Aorta (tissue), 5 donors: Measurements from ENCODE around the gene RBPJ. TPM values are rescaled to one million over a fixed set of nuclear protein-coding genes. Genes with fewer than 3 reads are reported as not detected.
A peak's percentile ranks its signal among the peaks of the same experiment; 100 is the strongest.

Experiments used
- ATAC-seq: fragments of 200-7000 bp; cut with Tn5 transposase; one replicate; pipeline ENCODE4 v1.9.1; 2022; ENCODE audit warnings: moderate library complexity; ENCODE audit not compliant: low FRiP score
- DNase-seq, 2 donors: peaks; one replicate each; pipeline ENCODE4 v3.0.0-alpha.2; 2020
- H3K27ac ChIP-seq, 2 donors: one replicate each; pipeline ENCODE4 v1.5.1; 2013; ENCODE audit warnings: low read length in 2 of 2, mild to moderate bottlenecking in 2 of 2, moderate library complexity in 2 of 2, control low read depth in 1 of 2, inconsistent platforms in 1 of 2, low read depth in 1 of 2
- H3K27me3 ChIP-seq, 2 donors: one replicate each; pipeline ENCODE4 v1.6.1; 2013; ENCODE audit warnings: control low read depth in 1 of 2, low read length in 1 of 2, mild to moderate bottlenecking in 1 of 2, moderate library complexity in 1 of 2; ENCODE audit not compliant: insufficient read depth in 2 of 2, control insufficient read depth in 1 of 2
- H3K36me3 ChIP-seq, 2 donors: one replicate each; pipeline ENCODE4 v1.6.1; 2013; ENCODE audit warnings: control low read depth in 1 of 2, low read length in 1 of 2, mild to moderate bottlenecking in 1 of 2; ENCODE audit not compliant: insufficient read depth in 2 of 2, control insufficient read depth in 1 of 2
- H3K4me1 ChIP-seq, 2 donors: one replicate each; pipeline ENCODE4 v1.6.1; 2013; ENCODE audit warnings: low read length in 2 of 2, control low read depth in 1 of 2, mild to moderate bottlenecking in 1 of 2, moderate library complexity in 1 of 2; ENCODE audit not compliant: insufficient read depth in 2 of 2, control insufficient read depth in 1 of 2
- H3K4me3 ChIP-seq, 2 donors: one replicate each; pipeline ENCODE4 v1.5.1; 2013; ENCODE audit warnings: low read length in 2 of 2, control low read depth in 1 of 2, mild to moderate bottlenecking in 1 of 2
- H3K9me3 ChIP-seq: one replicate; pipeline ENCODE4 v1.6.1; 2013; ENCODE audit warnings: mild to moderate bottlenecking, low read length; ENCODE audit not compliant: control insufficient read depth
- WGBS, 2 donors: extraction: QIAGEN DNeasy Blood & Tissue Kit; methylation state at CpG; one replicate each; pipeline ENCODE4 v1.1.7; 2013; 5-methylcytosine and 5-hydroxymethylcytosine counted together
- intact Hi-C, 2 donors: fragments of 100-400 bp; cut with DNase I; formaldehyde crosslinking; loops; one replicate each; pipeline versions ENCODE4 v1.14.2 to v1.15.0; 2022
- long read RNA-seq, 2 donors: library from polyadenylated mRNA; unstranded; transcript quantifications; one replicate each; pipeline ENCODE4 v2.0.0, GENCODE V29; 2020 to 2021
- polyA plus RNA-seq, 2 donors: library from polyadenylated mRNA; stranded (reverse); fragments of 200-250 nt; gene quantifications; one replicate each; pipeline ENCODE4 v1.2.3, GENCODE V29; 2013
- total RNA-seq, 2 donors: library from RNA; stranded (reverse); fragmentation: NEBNext Ultra II Directional; extraction: Animal tissue kit (Norgen Biotek cat#: 25700); gene quantifications; one replicate each; pipeline ENCODE4 v1.2.1, GENCODE V29; 2021
- donor health status: healthy with polysubstance abuse.
- donor health status: Bipolar disorder and iron deficiency.
- donor health status: DM: no; HTN: no; CAD: no.
- donor health status: DM: no; HTN: no; CAD: no.
- donor health status: DM: yes; HTN: yes; CAD: no.

RBPJ gene
- 100 to 1,000 TPM in 1 of 2 donors, 10 to 100 TPM in 1; 83.7 to 162 TPM for total RNA-seq
- polyA plus RNA-seq, result 10 to 100 TPM; 24.9 to 31.1 TPM
- long read RNA-seq, donor 1, full-length matches to known transcripts, result 167 of 254 reads
- long read RNA-seq, donor 1, partial matches to known transcripts, result 32 of 254 reads
- long read RNA-seq, donor 1, other reads (novel, unspliced or antisense), result 55 of 254 reads
- long read RNA-seq, donor 2, full-length matches to known transcripts, result 20 of 151 reads
- long read RNA-seq, donor 2, partial matches to known transcripts, result 18 of 151 reads
- long read RNA-seq, donor 2, other reads (novel, unspliced or antisense), result 113 of 151 reads

- H3K27me3 ChIP-seq, result no peaks in the 10 kb centered on the region
- peaks cover 0 to 2% of the 10 kb centered on the region in 2 donors for H3K4me1 ChIP-seq
- peak; percentile 95 to 98 for DNase-seq
- intact Hi-C loops, result loop anchor here (5.0 to 10.0 kb wide), 5 partner anchors 116 to 544 kb away; partner anchors contain the start of genes STIM2 (in 2 of the 2) and SMIM20 (in 1 of the 2)
- ATAC-seq, result peak; percentile 92
- no peaks in the 10 kb centered on the region for H3K36me3 ChIP-seq
- H3K27ac ChIP-seq, result peak within 1 kb of the TSS; percentile 51 to 88
- H3K4me3 ChIP-seq, result peak within 1 kb of the TSS; percentile 67 to 84
- no peaks in the 10 kb centered on the region for H3K9me3 ChIP-seq
- WGBS, 2 donors, result 1% methylated on average over 53 to 102 of the region's 102 CpGs
Observed at GRCh38 chr4:26320538-26321372, at the start of gene RBPJ. Gene RBPJ (plus strand): TSS chr4:26321014. CDS start chr4:26321029, 15 bp downstream.

DNA sequence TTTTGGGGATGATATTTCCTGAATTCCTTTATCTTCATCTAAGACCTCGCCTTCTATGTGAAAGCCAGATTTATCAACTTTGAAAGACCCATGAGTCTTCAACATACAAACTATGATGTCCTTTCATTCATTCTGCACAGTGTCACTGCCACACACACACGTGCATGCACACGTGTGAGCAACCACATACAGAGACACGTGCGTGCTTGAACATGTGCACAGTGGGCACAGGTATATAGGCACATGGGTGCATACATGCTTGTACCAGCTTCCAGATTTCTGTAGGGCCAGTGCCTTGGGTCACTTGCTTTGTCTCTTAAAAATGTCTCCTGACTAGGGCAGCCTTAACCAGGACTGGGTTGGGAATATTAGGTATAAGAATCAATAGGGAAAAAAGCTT is 49.1 kb upstream of the RBPJ start:
- Histone ChIP-seq H3K36me3 (no peaks in the 10 kb centered on the region), H3K4me1 (no peaks in the 10 kb centered on the region), H3K27me3 (no peaks in the 10 kb centered on the region), H3K4me3 (no peak overlapping the region), H3K27ac (no peak overlapping the region), H3K9me3 (no peaks in the 10 kb centered on the region)
- no peak for DNase-seq
- WGBS, 2 donors, result 93 to 94% methylated on average over 5 of the region's 5 CpGs
- intact Hi-C loops, result no loop called here
- ATAC-seq, result no peak

DNA sequence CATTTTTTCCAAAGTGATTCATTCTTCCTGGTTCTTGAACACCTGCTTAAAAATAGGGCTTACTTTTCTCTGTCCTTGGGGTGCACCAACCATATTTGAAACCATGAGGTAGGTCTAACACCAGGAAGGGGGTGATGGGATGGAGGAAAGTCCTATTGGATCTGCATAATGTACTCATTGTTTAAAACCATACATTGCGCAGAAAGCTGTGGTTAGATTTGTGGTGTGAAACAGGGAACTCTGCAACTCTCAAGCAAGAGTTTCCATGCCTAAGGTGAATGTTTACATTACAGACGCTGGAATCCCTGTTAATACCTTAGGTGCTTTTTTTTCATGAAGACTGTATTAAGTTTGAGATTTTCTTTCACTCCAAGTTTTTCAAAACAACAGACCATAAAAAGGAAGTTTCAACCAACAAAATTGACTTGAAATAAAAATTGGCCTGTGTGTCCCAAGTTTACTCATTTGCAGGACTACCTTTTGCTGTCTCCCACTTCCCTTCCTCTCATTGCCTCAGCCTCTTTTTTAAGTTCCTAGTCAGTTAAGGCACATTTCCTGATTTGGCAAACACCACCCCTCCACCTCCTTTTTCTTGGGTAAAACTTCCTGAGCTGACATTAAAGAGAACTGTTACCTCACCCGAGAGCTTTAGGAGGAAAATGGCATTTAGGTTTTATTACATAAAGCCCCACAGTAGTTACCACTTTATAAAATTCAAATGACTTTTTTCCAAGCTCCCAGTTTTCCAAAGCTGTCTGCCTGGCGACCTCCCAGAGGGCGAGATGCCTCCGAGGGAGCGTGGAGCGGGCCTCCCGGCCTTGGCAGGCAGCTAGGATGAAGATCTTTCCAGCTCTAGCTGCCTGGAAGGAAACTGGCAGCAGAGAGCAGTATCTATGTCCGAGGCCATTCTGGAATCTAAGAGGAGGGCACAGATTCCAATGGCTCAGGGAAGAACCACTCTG is 47.9 kb upstream of the RBPJ start:
- H3K36me3 ChIP-seq, result no peaks in the 10 kb centered on the region
- no peaks in the 10 kb centered on the region for H3K9me3 ChIP-seq
- DNase-seq (no peak), ATAC-seq (no peak)
- H3K27ac ChIP-seq, result no peak overlapping the region
- no peaks in the 10 kb centered on the region for H3K27me3 ChIP-seq
- intact Hi-C loops, result no loop called here
- H3K4me1 ChIP-seq, result no peaks in the 10 kb centered on the region
- no peak overlapping the region for H3K4me3 ChIP-seq
- WGBS, 2 donors, result 54 to 66% methylated on average over 10 of the region's 10 CpGs

- Histone ChIP-seq H3K9me3 (no peaks in the 10 kb centered on the region), H3K4me1 (no peaks in the 10 kb centered on the region), H3K27ac (no peak overlapping the region), H3K36me3 (no peaks in the 10 kb centered on the region), H3K27me3 (no peaks in the 10 kb centered on the region), H3K4me3 (no peak overlapping the region)
- DNase-seq, result peak in 1 of 2 donors; percentile 70
- 82 to 86% methylated on average over 8 of the region's 8 CpGs for WGBS, 2 donors
- ATAC-seq, result no peak
- intact Hi-C loops, result no loop called here
Observed at GRCh38 chr4:26273616-26273980, 47.2 kb upstream of the RBPJ start.

DNA sequence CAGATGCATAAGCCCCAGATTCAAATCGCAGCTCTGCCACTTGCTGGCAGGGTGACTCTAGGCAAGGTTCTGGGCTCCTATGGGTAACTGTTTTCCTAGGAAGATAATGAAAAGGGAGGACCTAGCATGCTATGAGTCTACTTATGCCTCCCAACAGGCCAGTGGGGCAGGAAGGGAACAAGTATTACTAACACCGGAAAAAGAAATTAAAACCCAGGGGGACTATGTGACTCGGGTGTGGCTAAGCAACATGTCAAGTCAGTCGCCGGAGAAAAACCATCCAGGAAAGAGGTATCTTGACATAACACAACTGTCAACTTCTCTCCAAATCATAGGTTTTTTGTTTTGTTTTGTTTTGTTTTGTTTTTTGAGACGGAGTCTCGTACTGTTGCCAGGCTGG is 45.5 kb upstream of the RBPJ start:
- DNase-seq, result no peak
- H3K9me3 ChIP-seq, result no peaks in the 10 kb centered on the region
- no peak overlapping the region for H3K4me3 ChIP-seq
- ATAC-seq, result no peak
- 89 to 91% methylated on average over 7 of the region's 7 CpGs for WGBS, 2 donors
- H3K27ac ChIP-seq, result no peak overlapping the region
- H3K4me1 ChIP-seq, result no peaks in the 10 kb centered on the region
- intact Hi-C loops, result no loop called here
- no peaks in the 10 kb centered on the region for H3K36me3 ChIP-seq
- no peaks in the 10 kb centered on the region for H3K27me3 ChIP-seq

- Histone ChIP-seq H3K36me3 (no peaks in the 10 kb centered on the region), H3K27ac (no peak overlapping the region), H3K9me3 (no peaks in the 10 kb centered on the region), H3K4me3 (no peak overlapping the region), H3K27me3 (no peaks in the 10 kb centered on the region), H3K4me1 (no peaks in the 10 kb centered on the region)
- intact Hi-C loops, result no loop called here
- no peak for ATAC-seq
- WGBS, 2 donors, result 92 to 93% methylated on average over 13 of the region's 13 CpGs
- no peak for DNase-seq
Observed at GRCh38 chr4:26279446-26279845, 41.4 kb upstream of the RBPJ start.

DNA sequence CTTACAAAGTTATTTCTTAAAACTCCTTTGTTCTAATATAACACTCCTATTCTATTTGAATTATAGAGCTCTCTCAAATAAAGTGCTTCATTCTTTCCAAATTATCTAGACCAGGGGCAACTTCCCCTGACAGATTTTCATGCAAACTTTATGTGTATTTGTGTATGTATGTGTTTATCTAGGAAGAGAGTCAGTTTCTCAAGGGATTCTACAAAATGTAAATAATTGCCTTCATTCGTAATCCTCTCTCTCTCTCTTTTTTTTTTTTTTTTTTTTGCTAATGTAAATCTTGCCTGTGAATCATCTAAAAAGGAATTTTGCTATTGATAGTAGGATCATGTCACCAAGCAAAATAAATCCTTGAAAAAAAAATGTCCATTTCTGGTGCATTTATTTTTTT is 38.9 kb upstream of the RBPJ start:
- H3K4me3 ChIP-seq, result no peak overlapping the region
- H3K27ac ChIP-seq, result no peak overlapping the region
- no peaks in the 10 kb centered on the region for H3K27me3 ChIP-seq
- intact Hi-C loops, result no loop called here
- whole genome bisulfite sequencing, 2 donors, result 2 to 11% methylated on average over 1 of the region's 1 CpG
- no peaks in the 10 kb centered on the region for H3K36me3 ChIP-seq
- no peaks in the 10 kb centered on the region for H3K4me1 ChIP-seq
- DNase-seq (no peak), ATAC-seq (no peak)
- no peaks in the 10 kb centered on the region for H3K9me3 ChIP-seq

DNA sequence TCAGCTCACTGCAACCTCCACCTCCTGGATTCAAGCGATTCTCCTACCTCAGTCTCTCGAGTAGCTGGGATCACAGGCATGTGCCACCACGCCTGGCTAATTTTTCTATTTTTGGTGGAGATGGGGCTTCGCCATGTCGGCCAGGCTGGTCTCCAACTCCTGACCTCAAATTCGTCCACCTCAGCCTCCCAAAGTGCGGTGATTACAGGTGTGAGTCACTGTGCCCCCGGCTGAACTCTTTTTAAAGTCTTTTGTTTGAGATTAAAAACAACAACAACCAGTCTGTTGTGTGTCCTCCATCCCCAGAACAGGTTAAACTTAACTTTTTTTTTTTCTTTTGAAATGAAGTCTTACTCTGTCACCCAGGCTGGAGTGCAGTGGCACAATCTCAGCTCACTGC is 36.3 kb upstream of the RBPJ start:
- H3K27me3 ChIP-seq, result no peaks in the 10 kb centered on the region
- no peaks in the 10 kb centered on the region for H3K9me3 ChIP-seq
- ATAC-seq (no peak), DNase-seq (no peak)
- no peak overlapping the region for H3K27ac ChIP-seq
- WGBS, 2 donors, result 83% methylated on average over 8 of the region's 8 CpGs
- intact Hi-C loops, result no loop called here
- H3K4me3 ChIP-seq, result no peak overlapping the region
- H3K36me3 ChIP-seq, result no peaks in the 10 kb centered on the region
- H3K4me1 ChIP-seq, result no peaks in the 10 kb centered on the region
